Osteocyte (in vitro differentiated cells): ENCODE data around the gene YIPF3. TPM values are rescaled to one million over a fixed set of nuclear protein-coding genes. Genes with fewer than 3 reads are reported as not detected.
"Not testable (repeated sequence)": the region's sequence is repeated elsewhere in the genome, so short reads cannot be mapped to it uniquely, and the experiment has no call there.

ENCODE experiments used
- DNase-seq: peaks from one replicate; pipeline ENCODE4 v3.0.0; 2021; ENCODE audit warnings: mixed read lengths; ENCODE audit not compliant: unreplicated experiment; ENCODE audit errors: extremely low spot score
- H3K27ac Mint-ChIP-seq: one replicate; pipeline ENCODE4 v1.8.0; 2021; ENCODE audit warnings: mild to moderate bottlenecking, mixed read lengths; ENCODE audit not compliant: unreplicated experiment
- H3K27me3 Mint-ChIP-seq: one replicate; pipeline ENCODE4 v1.8.0; 2021; ENCODE audit warnings: mixed read lengths; ENCODE audit not compliant: unreplicated experiment
- H3K36me3 Mint-ChIP-seq: one replicate; pipeline ENCODE4 v1.8.0; 2021; ENCODE audit warnings: mixed read lengths; ENCODE audit not compliant: unreplicated experiment
- H3K4me1 Mint-ChIP-seq: one replicate; pipeline ENCODE4 v1.8.0; 2021; ENCODE audit warnings: mixed read lengths; ENCODE audit not compliant: unreplicated experiment
- H3K4me3 Mint-ChIP-seq: one replicate; pipeline ENCODE4 v1.8.0; 2021; ENCODE audit warnings: mild to moderate bottlenecking, moderate library complexity, mixed read lengths; ENCODE audit not compliant: unreplicated experiment
- H3K9me3 Mint-ChIP-seq: one replicate; pipeline ENCODE4 v1.8.0; 2021; ENCODE audit warnings: mixed read lengths; ENCODE audit not compliant: unreplicated experiment
- long read RNA-seq: library from polyadenylated mRNA; unstranded; transcript quantifications from one replicate; pipeline ENCODE4 v2.0.0, GENCODE V29; 2021
- total RNA-seq: library from RNA; stranded (reverse); gene quantifications from 2 replicates; pipeline ENCODE4 v1.2.1, GENCODE V29; 2021
- TF ChIP-seq, protein P1 (sequence below): fragments of 200-600 bp; sonication (generic); IDR thresholded peaks from 2 replicates; pipeline ENCODE4 v1.5.0; 2021; ENCODE audit warnings: antibody characterized with exemption, mild to moderate bottlenecking, moderate library complexity

Gene YIPF3
- 148 and 151 TPM in 2 replicates for total RNA-seq
- long read RNA-seq, transcript YIPF3-202 (9 exons, 1,576 nt), result major isoform, 304 of 347 reads
- long read RNA-seq, partial matches to known transcripts, result 7 of 347 reads
- long read RNA-seq, other reads (novel, unspliced or antisense), result 31 of 347 reads

DNA sequence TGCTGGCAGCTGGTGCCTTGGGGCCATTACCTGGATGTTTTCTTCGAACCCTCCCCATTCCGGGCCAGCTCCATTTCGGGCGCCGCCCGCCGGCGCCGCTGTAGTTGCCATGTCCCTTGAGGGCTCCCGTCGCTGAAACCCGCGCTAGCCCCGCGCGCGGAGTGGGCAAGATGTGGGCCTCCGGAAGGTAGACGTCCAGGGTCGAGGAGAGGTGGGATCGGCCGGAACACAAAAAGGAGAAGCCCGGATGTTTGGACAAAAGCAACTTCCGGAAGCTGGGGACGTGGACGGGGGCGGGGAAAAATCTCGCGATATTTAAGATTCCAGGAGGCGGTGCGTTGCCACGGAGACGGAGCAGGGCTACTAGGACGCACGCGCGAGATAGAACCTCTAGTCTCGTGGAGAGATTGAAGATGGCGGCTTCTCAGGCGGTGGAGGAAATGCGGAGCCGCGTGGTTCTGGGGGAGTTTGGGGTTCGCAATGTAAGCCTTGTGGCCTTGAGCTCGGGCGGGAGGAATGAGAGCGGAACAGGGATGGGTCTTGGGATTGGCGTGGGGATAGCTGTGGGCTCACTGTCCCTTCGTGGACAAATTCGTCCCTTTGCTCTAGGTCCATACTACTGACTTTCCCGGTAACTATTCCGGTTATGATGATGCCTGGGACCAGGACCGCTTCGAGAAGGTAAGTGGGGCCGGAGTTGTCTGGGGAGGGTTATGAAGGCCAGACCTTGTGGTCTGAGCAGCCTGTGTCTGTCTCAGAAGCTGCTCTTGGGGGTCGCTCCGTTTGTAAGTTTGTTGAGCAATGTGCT lies at the start of gene YIPF3, which contains the start of gene POLR1C:
Gene YIPF3 (minus strand): TSS at position 230 of the 808 bp plus-strand sequence. CDS start 119 bp downstream, at position 111.
Gene POLR1C (plus strand): TSS at position 393 of the 808 bp plus-strand sequence. CDS start 21 bp downstream, at position 414.
- H3K27me3 Mint-ChIP-seq, result no peaks in the 10 kb centered on the region
- H3K27ac Mint-ChIP-seq, result no peak within 1 kb of the TSS

DNA sequence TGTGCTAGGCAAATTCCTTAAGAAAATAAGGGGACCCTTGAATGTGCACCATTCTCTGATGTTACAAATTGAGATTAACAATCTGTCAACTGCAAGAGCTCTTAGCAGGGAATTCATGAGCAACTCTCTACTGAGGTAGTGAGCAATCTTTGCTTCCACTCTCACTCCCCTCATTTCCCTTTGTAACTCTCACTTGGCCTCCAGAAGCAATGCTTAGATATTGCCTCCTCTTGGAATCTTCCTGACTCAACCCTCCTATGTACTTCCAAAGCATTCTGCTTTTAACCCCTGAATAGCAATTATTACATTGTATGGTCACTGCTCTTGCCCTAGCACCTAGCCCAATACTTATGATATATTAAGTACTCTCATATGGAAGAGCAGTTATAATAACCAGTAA lies 42.6 kb upstream of the YIPF3 start:
- TF ChIP-seq, protein P1, sequence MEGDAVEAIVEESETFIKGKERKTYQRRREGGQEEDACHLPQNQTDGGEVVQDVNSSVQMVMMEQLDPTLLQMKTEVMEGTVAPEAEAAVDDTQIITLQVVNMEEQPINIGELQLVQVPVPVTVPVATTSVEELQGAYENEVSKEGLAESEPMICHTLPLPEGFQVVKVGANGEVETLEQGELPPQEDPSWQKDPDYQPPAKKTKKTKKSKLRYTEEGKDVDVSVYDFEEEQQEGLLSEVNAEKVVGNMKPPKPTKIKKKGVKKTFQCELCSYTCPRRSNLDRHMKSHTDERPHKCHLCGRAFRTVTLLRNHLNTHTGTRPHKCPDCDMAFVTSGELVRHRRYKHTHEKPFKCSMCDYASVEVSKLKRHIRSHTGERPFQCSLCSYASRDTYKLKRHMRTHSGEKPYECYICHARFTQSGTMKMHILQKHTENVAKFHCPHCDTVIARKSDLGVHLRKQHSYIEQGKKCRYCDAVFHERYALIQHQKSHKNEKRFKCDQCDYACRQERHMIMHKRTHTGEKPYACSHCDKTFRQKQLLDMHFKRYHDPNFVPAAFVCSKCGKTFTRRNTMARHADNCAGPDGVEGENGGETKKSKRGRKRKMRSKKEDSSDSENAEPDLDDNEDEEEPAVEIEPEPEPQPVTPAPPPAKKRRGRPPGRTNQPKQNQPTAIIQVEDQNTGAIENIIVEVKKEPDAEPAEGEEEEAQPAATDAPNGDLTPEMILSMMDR, result no peak

More for the DNA sequence above, at the start of gene YIPF3, which contains the start of gene POLR1C:
- peaks cover 23% of the 10 kb centered on the region for H3K4me1 Mint-ChIP-seq
- H3K36me3 Mint-ChIP-seq, result peaks cover 30% of the 10 kb centered on the region
- no peaks in the 10 kb centered on the region for H3K9me3 Mint-ChIP-seq
- peak; percentile 99 for DNase-seq
- H3K4me3 Mint-ChIP-seq, result no peak within 1 kb of the TSS
- TF ChIP-seq, protein P1, result no peak

DNA sequence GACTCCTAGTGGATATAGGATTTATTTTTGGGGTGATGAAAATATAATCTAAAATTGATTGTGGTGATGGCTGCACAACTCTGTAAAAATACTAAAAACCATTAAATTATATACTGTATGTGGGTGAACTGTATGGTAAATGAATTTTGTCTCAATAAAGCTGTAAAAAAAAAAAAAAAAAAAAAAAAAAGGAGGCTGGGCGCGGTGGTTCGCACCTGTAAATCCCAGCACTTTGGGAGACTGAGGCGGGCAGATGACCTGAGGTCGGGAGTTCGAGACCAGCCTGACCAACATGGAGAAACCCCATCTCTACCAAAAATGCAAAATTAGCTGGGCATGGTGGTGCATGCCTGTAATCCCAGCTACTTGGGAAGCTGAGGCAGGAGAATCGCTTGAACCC lies 40.9 kb upstream of the YIPF3 start:
- H3K9me3 Mint-ChIP-seq, H3K27me3 Mint-ChIP-seq, H3K4me3 Mint-ChIP-seq, DNase-seq, H3K4me1 Mint-ChIP-seq, H3K27ac Mint-ChIP-seq: not testable (repeated sequence)
- peaks cover 48% of the 10 kb centered on the region for H3K36me3 Mint-ChIP-seq

More for the DNA sequence above, 42.6 kb upstream of the YIPF3 start:
- Mint-ChIP-seq H3K27me3 (no peaks in the 10 kb centered on the region), H3K36me3 (peaks cover 39% of the 10 kb centered on the region), H3K4me3 (no peak overlapping the region), H3K27ac (no peak overlapping the region), H3K9me3 (no peaks in the 10 kb centered on the region), H3K4me1 (no peaks in the 10 kb centered on the region)
- no peak for DNase-seq

DNA sequence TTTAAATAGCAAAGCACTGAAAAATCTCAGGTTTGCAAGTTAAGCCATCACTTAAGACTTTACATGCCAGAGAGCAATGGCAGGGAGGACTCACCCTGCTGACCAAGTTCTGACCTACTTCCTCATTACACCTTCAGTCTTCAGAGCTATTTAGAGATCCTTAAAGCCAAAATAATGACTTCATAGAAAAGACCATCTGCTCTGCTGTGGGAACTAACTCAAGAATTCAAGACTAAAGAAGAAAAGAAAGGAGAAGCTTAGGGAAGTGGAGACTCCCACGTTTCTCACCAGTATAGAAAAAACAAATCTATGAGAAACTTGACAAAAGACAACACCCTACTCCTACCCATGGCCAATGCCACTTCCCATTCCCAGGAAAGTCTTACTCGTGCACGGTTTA lies 30.5 kb upstream of the YIPF3 start:
- DNase-seq, result no peak
- Mint-ChIP-seq H3K9me3 (no peaks in the 10 kb centered on the region), H3K36me3 (peaks cover 49% of the 10 kb centered on the region), H3K27ac (no peak overlapping the region), H3K4me3 (no peak overlapping the region), H3K27me3 (no peaks in the 10 kb centered on the region), H3K4me1 (no peaks in the 10 kb centered on the region)
- TF ChIP-seq, protein P1, result no peak

DNA sequence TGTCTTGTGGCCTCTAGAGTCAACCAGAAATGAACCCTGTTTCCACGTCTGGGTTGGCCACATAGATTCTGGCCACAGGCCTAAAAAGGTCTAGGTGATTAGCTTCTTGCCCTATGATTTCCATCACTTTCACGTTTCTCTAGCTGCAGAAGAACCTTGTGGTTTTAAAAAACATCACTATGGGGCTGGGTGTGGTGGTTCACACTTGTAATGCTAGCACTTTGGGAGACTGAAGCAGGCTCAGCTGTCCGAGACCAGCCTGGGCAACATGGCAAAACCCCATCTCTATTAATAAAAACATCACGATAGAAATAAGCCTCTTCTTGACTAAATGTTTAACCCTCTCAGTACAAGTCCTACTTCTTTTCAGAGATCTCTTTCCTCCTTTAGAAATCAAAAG lies 27.7 kb upstream of the YIPF3 start:
- Mint-ChIP-seq H3K9me3 (no peaks in the 10 kb centered on the region), H3K27me3 (no peaks in the 10 kb centered on the region), H3K4me1 (no peaks in the 10 kb centered on the region), H3K36me3 (peaks cover 46% of the 10 kb centered on the region), H3K4me3 (no peak overlapping the region), H3K27ac (no peak overlapping the region)
- no peak for DNase-seq
- TF ChIP-seq, protein P1, result no peak
